ENCODE measurements around the gene PSRC1.

PSRC1 gene

DNA sequence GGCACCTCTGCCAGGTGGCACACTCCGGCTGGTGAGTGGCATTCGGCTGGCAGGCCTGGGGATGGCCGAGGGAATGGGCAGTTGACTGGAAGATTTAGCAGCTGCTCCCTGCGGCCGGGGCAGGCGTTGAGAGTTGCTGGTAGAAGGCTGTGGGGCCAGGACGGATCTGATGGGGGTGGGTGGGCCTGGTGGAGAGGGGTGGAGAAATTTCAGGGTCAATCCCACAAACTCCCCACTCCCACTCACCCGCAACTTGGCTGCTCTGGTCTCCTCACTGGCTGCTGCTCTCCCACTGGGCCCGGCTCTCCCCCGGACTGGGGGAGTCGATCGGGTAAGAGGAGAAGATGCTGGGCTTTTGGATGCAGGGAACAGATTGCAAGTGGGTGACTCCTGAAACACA, 2.1 kb downstream of the PSRC1 start:
- no peak overlapping the region for H3K4me3 ChIP-seq (ENCODE audit: insufficient read depth in 1 of 2, low read depth in 1 of 2, low read length in 2 of 2)
- H3K27ac ChIP-seq (ENCODE audit: low read length, poor library complexity, severe bottlenecking) = no peak overlapping the region
- H2BK5ac ChIP-seq (ENCODE audit: low read depth, low read length, poor library complexity, severe bottlenecking) = no peak overlapping the region
- 98% methylated on average over 7 of the region's 12 CpGs for WGBS
- no peak overlapping the region for H2AFZ ChIP-seq (ENCODE audit: low read depth, low read length)
- peaks cover 26% of the 10 kb centered on the region for H3K79me1 ChIP-seq (replicated peaks; ENCODE audit: low read length, poor library complexity, severe bottlenecking)
- DNase-seq = no peak
- H3K9ac ChIP-seq (ENCODE audit: low read length) = no peak overlapping the region
- no peak overlapping the region for H4K8ac ChIP-seq (ENCODE audit: low read length)
- H3K23ac ChIP-seq (ENCODE audit: low read length in 2 of 2) = no peak overlapping the region
- H2BK15ac ChIP-seq (ENCODE audit: low read depth, poor library complexity, severe bottlenecking) = no peak overlapping the region
- no peak overlapping the region for H3K18ac ChIP-seq (ENCODE audit: low read depth in 1 of 2, low read length in 2 of 2)
- no peak overlapping the region for H3K4me2 ChIP-seq (ENCODE audit: low read length, poor library complexity, severe bottlenecking)
- no peak overlapping the region for H3K14ac ChIP-seq (ENCODE audit: low read length in 2 of 2)
- no peak overlapping the region for H2BK120ac ChIP-seq (ENCODE audit: low read depth, low read length)
- H3K36me3 ChIP-seq (ENCODE audit: control insufficient read depth in 1 of 2, insufficient read depth in 2 of 2, low read depth in 1 of 2, low read length in 2 of 2) = peaks cover 12 to 13% of the 10 kb centered on the region in 2 experiments
- no peaks in the 10 kb centered on the region for H3K27me3 ChIP-seq (ENCODE audit: control insufficient read depth in 1 of 2, insufficient read depth in 1 of 2, low read length in 2 of 2)
- no peak overlapping the region for H3K4ac ChIP-seq (ENCODE audit: low read depth in 1 of 2, low read length in 2 of 2)
- no peaks in the 10 kb centered on the region for H3K9me3 ChIP-seq (ENCODE audit: control insufficient read depth, low read length)
- H3K4me1 ChIP-seq (ENCODE audit: control insufficient read depth, insufficient read depth, low read depth, low read length) = peaks cover 26% of the 10 kb centered on the region
- no peak overlapping the region for H4K91ac ChIP-seq (ENCODE audit: low read length)
- H2AK5ac ChIP-seq (ENCODE audit: low read length, severe bottlenecking) = no peak overlapping the region
- no peak overlapping the region for H2BK12ac ChIP-seq (ENCODE audit: low read length in 2 of 2)

DNA sequence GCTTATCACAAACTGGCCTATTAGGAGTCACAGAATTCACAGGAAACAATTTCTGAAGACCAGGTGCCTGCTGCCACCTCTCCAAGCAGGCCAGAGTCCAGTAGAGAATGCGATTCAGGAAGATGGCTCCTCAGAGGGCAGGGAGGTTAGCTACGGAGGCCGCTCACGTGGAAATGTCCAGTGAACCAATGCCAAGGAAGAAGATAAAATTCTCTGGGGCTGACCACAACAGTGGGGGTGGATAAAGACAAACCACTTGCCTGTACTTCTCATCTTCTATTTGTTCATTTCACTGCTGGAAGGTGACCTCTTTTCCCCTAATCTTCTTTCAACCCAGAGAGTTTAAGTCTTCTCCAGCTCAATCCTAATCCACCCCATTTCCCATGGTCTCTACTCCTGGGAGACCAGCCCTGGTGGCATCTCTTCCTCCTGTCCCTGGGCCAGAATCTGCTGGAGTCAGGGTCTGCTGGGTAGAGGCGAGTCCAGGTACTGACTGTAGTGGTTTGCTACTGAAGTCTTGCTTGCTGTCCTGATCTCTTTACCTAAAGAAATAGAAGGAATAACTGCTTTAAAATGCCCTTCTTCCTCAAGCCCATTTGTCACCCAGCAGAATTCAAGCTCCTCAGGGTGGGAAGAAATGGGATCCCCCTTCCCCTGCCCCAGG, 3.2 kb downstream of the PSRC1 start:
- Histone ChIP-seq H2BK15ac (ENCODE audit: low read depth, poor library complexity, severe bottlenecking) (no peak overlapping the region), H2BK5ac (ENCODE audit: low read depth, low read length, poor library complexity, severe bottlenecking) (no peak overlapping the region), H2BK120ac (ENCODE audit: low read depth, low read length) (no peak overlapping the region), H2BK12ac (ENCODE audit: low read length in 2 of 2) (no peak overlapping the region), H3K23ac (ENCODE audit: low read length in 2 of 2) (no peak overlapping the region), H3K4ac (ENCODE audit: low read depth in 1 of 2, low read length in 2 of 2) (no peak overlapping the region), H3K4me3 (ENCODE audit: insufficient read depth in 1 of 2, low read depth in 1 of 2, low read length in 2 of 2) (no peak overlapping the region), H2AFZ (ENCODE audit: low read depth, low read length) (no peak overlapping the region), H3K36me3 (ENCODE audit: control insufficient read depth in 1 of 2, insufficient read depth in 2 of 2, low read depth in 1 of 2, low read length in 2 of 2) (peaks cover 12 to 13% of the 10 kb centered on the region in 2 experiments), H3K27me3 (ENCODE audit: control insufficient read depth in 1 of 2, insufficient read depth in 1 of 2, low read length in 2 of 2) (no peaks in the 10 kb centered on the region), H2AK5ac (ENCODE audit: low read length, severe bottlenecking) (no peak overlapping the region), H3K9ac (ENCODE audit: low read length) (no peak overlapping the region), H3K18ac (ENCODE audit: low read depth in 1 of 2, low read length in 2 of 2) (no peak overlapping the region), H4K8ac (ENCODE audit: low read length) (no peak overlapping the region), H3K9me3 (ENCODE audit: control insufficient read depth, low read length) (no peaks in the 10 kb centered on the region), H3K4me1 (ENCODE audit: control insufficient read depth, insufficient read depth, low read depth, low read length) (peaks cover 34% of the 10 kb centered on the region), H3K27ac (ENCODE audit: low read length, poor library complexity, severe bottlenecking) (no peak overlapping the region), H4K91ac (ENCODE audit: low read length) (no peak overlapping the region), H3K79me1 (replicated peaks; ENCODE audit: low read length, poor library complexity, severe bottlenecking) (peaks cover 26% of the 10 kb centered on the region), H3K14ac (ENCODE audit: low read length in 2 of 2) (no peak overlapping the region), H3K4me2 (ENCODE audit: low read length, poor library complexity, severe bottlenecking) (no peak overlapping the region)
- DNase-seq = no peak
- 100% methylated on average over 5 of the region's 5 CpGs for WGBS

DNA sequence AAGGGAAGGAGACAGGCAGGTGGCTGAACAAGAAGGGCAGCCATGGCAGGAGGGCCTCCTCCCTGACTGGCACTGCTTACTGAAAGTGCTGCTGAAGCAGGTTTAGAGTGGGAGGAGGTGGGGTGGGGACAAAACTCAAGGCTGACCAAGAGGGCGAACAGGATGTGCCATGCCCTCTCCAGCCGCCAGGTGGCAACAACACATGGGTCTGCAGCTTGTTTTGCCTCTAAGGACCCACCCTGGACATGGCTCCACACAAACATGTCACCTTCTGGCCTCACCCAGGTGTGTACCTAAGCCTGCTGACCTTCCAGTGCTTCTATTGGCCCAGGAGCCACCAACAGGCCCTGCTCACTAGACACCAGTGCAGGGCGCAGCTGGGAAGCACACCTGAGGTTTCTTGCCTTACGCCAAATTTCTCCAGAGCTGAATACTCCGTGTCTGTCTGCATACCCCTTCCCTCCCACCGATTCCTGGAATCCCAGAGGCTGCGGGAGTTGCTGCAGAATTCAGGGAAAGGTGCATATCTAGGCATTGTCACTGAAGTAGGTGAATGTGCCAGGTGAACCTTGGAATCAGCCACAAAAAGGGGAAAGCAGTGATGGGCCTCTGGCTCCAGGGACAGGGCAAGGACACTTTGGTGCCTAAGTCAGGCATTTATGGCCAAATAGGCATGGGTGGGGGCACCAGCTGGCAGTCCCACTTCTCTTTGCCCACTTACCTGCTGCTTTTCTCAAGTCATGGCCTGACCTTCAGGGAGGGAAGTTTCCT, 5.3 kb downstream of the PSRC1 start:
- no peak overlapping the region for H3K27ac ChIP-seq (ENCODE audit: low read length, poor library complexity, severe bottlenecking)
- H3K4me3 ChIP-seq (ENCODE audit: insufficient read depth in 1 of 2, low read depth in 1 of 2, low read length in 2 of 2) = no peak overlapping the region
- H2AFZ ChIP-seq (ENCODE audit: low read depth, low read length) = peak overlapping the region; percentile 91
- H3K4me2 ChIP-seq (ENCODE audit: low read length, poor library complexity, severe bottlenecking) = no peak overlapping the region
- peak overlapping the region in 1 of 2 experiments; percentile 0 for H3K4ac ChIP-seq (ENCODE audit: low read depth in 1 of 2, low read length in 2 of 2)
- H2BK12ac ChIP-seq (ENCODE audit: low read length in 2 of 2) = peak overlapping the region in 1 of 2 experiments; percentile 57
- H3K9me3 ChIP-seq (ENCODE audit: control insufficient read depth, low read length) = no peaks in the 10 kb centered on the region
- DNase-seq = peak; percentile 73
- H3K18ac ChIP-seq (ENCODE audit: low read depth in 1 of 2, low read length in 2 of 2) = peak overlapping the region in 1 of 2 experiments; percentile 82
- H3K23ac ChIP-seq (ENCODE audit: low read length in 2 of 2) = no peak overlapping the region
- peak overlapping the region; percentile 74 for H4K8ac ChIP-seq (ENCODE audit: low read length)
- peaks cover 46% of the 10 kb centered on the region for H3K4me1 ChIP-seq (ENCODE audit: control insufficient read depth, insufficient read depth, low read depth, low read length)
- peaks cover 12 to 22% of the 10 kb centered on the region in 2 experiments for H3K36me3 ChIP-seq (ENCODE audit: control insufficient read depth in 1 of 2, insufficient read depth in 2 of 2, low read depth in 1 of 2, low read length in 2 of 2)
- H3K14ac ChIP-seq (ENCODE audit: low read length in 2 of 2) = peak overlapping the region in 1 of 2 experiments; percentile 74
- no peaks in the 10 kb centered on the region for H3K27me3 ChIP-seq (ENCODE audit: control insufficient read depth in 1 of 2, insufficient read depth in 1 of 2, low read length in 2 of 2)
- H2BK15ac ChIP-seq (ENCODE audit: low read depth, poor library complexity, severe bottlenecking) = peak overlapping the region; percentile 52
- H2AK5ac ChIP-seq (ENCODE audit: low read length, severe bottlenecking) = peak overlapping the region; percentile 69
- H2BK5ac ChIP-seq (ENCODE audit: low read depth, low read length, poor library complexity, severe bottlenecking) = no peak overlapping the region
- H3K9ac ChIP-seq (ENCODE audit: low read length) = no peak overlapping the region
- 76% methylated on average over 7 of the region's 7 CpGs for WGBS
- H2BK120ac ChIP-seq (ENCODE audit: low read depth, low read length) = no peak overlapping the region
- peaks cover 24% of the 10 kb centered on the region for H3K79me1 ChIP-seq (replicated peaks; ENCODE audit: low read length, poor library complexity, severe bottlenecking)
- peak overlapping the region; percentile 90 for H4K91ac ChIP-seq (ENCODE audit: low read length)

DNA sequence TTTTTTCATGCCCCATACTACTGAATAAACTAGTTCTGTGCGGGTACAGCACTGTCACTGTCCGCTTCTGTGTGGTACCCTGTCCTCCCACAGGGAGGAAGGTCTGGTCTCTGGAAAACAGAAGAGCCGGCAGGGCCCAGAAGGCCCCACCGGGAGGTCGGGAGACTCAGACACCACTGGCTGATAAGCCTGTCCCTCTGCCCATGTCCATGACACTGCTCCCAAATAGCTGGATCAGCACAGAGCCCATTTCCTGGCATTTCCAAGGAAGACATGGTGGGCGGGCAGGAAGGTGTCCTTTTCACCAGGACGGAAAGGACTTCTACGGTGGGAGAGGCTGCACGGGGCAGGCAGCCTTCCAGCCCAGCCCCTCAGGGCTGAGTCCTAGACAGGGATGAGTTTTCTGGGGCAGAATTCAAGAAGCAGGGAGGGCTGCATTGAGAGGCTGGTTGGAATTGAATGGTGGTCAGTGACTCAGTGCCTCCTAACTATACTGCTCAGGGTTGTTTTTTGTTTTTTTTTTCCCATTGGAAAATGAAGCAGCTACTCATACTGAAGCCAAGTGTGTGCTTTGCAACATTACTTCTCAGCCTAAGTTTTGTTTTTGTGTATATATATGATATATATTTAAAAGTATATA, 7.1 kb downstream of the PSRC1 start:
- peak overlapping the region; percentile 2 for H3K27ac ChIP-seq (ENCODE audit: low read length, poor library complexity, severe bottlenecking)
- H3K18ac ChIP-seq (ENCODE audit: low read depth in 1 of 2, low read length in 2 of 2) = no peak overlapping the region
- no peak overlapping the region for H3K4me3 ChIP-seq (ENCODE audit: insufficient read depth in 1 of 2, low read depth in 1 of 2, low read length in 2 of 2)
- no peaks in the 10 kb centered on the region for H3K9me3 ChIP-seq (ENCODE audit: control insufficient read depth, low read length)
- no peak overlapping the region for H4K8ac ChIP-seq (ENCODE audit: low read length)
- no peak overlapping the region for H2BK15ac ChIP-seq (ENCODE audit: low read depth, poor library complexity, severe bottlenecking)
- no peak overlapping the region for H2AK5ac ChIP-seq (ENCODE audit: low read length, severe bottlenecking)
- no peak overlapping the region for H3K4ac ChIP-seq (ENCODE audit: low read depth in 1 of 2, low read length in 2 of 2)
- H2AFZ ChIP-seq (ENCODE audit: low read depth, low read length) = no peak overlapping the region
- H3K79me1 ChIP-seq (replicated peaks; ENCODE audit: low read length, poor library complexity, severe bottlenecking) = peaks cover 12% of the 10 kb centered on the region
- peak; percentile 45 for DNase-seq
- H2BK120ac ChIP-seq (ENCODE audit: low read depth, low read length) = no peak overlapping the region
- H4K91ac ChIP-seq (ENCODE audit: low read length) = no peak overlapping the region
- H2BK5ac ChIP-seq (ENCODE audit: low read depth, low read length, poor library complexity, severe bottlenecking) = no peak overlapping the region
- H3K14ac ChIP-seq (ENCODE audit: low read length in 2 of 2) = peak overlapping the region in 1 of 2 experiments; percentile 5
- H3K27me3 ChIP-seq (ENCODE audit: control insufficient read depth in 1 of 2, insufficient read depth in 1 of 2, low read length in 2 of 2) = no peaks in the 10 kb centered on the region
- H3K4me1 ChIP-seq (ENCODE audit: control insufficient read depth, insufficient read depth, low read depth, low read length) = peaks cover 34% of the 10 kb centered on the region
- H2BK12ac ChIP-seq (ENCODE audit: low read length in 2 of 2) = no peak overlapping the region
- H3K4me2 ChIP-seq (ENCODE audit: low read length, poor library complexity, severe bottlenecking) = no peak overlapping the region
- no peak overlapping the region for H3K9ac ChIP-seq (ENCODE audit: low read length)
- H3K36me3 ChIP-seq (ENCODE audit: control insufficient read depth in 1 of 2, insufficient read depth in 2 of 2, low read depth in 1 of 2, low read length in 2 of 2) = peaks cover 12 to 28% of the 10 kb centered on the region in 2 experiments
- 68% methylated on average over 7 of the region's 9 CpGs for WGBS
- H3K23ac ChIP-seq (ENCODE audit: low read length in 2 of 2) = no peak overlapping the region
